NK-92 (cell line): ENCODE data around the gene MROH2B.

Experiments used
- DNase-seq: peaks from one replicate; lab custom pipeline; 2025; ENCODE audit not compliant: unreplicated experiment; lab: John Stamatoyannopoulos, UW

Gene MROH2B

DNA sequence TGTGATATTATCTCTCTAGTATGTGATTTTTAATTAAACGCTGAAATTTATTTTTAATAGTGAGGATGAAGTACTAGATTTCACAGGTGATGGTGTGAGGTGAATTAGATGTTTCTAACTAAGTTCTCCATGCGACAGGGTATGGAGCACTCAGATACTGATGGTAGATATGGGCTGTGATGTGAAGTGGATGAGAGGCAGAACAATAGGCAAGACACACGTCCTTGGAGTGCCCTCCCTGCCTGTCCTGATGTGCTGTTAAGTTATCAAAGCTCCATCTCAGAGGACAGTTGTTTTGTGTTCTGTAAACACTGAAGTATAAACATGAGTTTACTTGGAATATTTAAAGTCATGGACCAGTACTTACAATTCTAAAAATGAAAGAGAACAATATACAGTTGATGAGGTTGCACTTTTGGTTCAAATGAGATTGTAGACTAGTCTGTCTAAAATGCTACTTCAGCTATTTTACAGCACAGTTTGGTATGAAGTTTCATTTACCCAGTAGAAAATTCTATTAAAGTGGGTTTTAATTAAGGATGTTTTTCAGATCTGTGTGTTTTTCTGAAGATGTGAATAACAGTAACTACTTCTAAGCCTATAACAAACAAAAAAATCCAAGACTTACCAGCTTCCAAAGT is 97.7 kb downstream of the MROH2B start:
- no peak for DNase-seq

DNA sequence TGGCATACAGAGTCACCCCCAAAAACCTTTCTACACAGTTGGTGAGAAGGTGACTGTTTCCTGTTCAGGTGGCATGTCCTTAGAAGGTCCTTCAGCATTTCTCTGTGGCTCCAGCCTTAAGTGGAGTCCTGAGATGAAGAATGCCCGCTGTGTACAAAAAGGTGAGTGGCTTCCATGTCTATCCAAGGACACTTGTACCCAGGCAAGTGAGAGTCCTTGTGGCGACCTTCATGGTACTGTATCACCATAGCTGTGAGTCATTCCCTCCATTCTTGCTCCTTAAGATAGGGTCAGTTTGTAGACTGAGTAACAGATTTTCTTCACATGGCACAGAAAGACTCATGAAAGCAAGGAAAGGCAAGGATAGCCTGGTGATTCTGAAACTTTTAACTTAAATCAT is 98.7 kb downstream of the MROH2B start:
- DNase-seq = no peak

GRCh38 chr5:40962207-40962955 is 108.8 kb downstream of the MROH2B start:
- no peak for DNase-seq

GRCh38 chr5:40960037-40960436 is 111.1 kb downstream of the MROH2B start:
- DNase-seq = no peak

- DNase-seq = no peak
Measured at GRCh38 chr5:40958811-40959210, 112.3 kb downstream of the MROH2B start.

GRCh38 chr5:40957048-40957447 is 114.1 kb downstream of the MROH2B start:
- no peak for DNase-seq

DNA sequence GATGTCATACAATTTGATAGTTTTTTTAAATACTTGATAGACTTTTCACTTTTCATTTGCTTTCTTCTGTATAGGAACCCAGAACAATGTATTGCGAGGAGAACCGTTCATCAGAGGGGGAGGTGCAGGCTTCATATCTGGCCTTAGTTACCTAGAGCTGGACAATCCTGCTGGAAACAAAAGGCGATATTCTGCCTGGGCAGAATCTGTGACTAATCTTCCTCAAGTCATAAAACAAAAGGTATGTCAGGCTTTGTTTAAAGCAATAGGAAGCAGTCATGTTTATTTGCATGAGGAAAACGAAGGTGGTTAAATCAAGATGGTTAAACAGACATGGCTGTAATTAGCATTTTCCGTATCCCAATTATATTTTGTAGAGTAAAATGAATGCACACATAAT is 115.8 kb downstream of the MROH2B start:
- no peak for DNase-seq
